Astrocyte of the spinal cord (primary cell): ENCODE results near the gene SMOC1.
A peak's percentile ranks its signal among the peaks of the same experiment; 100 is the strongest.

Source experiments
- DNase-seq: peaks from one replicate; pipeline ENCODE4 v3.0.0; 2011; ENCODE audit warnings: low read depth, low spot score
- H3K4me3 ChIP-seq: 2 replicates; pipeline ENCODE4 v1.5.1; 2011; ENCODE audit warnings: low read depth, mild to moderate bottlenecking, low read length, moderate library complexity
- in situ Hi-C: cut with HindIII; loops from 2 replicates; pipeline ENCODE4 v1.10.0; 2017; ENCODE audit warnings: low sequenced_read_pairs
- TF ChIP-seq, protein P1 (sequence below): IDR thresholded peaks from 2 replicates; pipeline ENCODE4 v1.5.1; 2012; ENCODE audit warnings: low read depth, mild to moderate bottlenecking, low read length, inconsistent platforms

SMOC1 gene

DNA sequence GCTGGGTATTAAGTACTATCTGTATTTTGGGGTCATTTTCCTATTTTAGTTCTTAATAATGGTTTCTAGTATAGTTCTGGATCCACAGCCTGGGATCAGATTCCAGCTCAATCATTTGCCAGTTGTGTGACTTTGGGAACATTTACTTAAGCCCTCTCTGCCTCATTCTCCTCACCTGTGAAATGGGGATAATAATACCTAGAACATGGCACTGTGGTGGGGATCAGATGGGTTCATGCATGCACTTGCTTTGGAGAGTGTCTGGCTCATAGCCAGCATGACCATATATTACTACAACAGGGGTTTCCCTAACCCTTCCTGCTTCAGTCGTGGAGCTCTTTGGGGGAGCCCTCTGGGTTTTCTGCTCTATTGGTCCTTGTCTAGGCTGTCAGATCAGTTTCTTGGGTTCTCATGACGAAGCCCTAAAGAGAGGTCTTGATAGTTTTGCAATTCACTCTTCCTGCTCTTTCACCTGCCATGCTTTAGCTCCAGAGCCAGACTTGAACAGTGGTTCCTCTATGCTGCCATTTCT lies 34.1 kb upstream of the SMOC1 start:
- in situ Hi-C loops = no loop called here
- no peak for DNase-seq
- H3K4me3 ChIP-seq = no peak overlapping the region
- TF ChIP-seq, protein P1, sequence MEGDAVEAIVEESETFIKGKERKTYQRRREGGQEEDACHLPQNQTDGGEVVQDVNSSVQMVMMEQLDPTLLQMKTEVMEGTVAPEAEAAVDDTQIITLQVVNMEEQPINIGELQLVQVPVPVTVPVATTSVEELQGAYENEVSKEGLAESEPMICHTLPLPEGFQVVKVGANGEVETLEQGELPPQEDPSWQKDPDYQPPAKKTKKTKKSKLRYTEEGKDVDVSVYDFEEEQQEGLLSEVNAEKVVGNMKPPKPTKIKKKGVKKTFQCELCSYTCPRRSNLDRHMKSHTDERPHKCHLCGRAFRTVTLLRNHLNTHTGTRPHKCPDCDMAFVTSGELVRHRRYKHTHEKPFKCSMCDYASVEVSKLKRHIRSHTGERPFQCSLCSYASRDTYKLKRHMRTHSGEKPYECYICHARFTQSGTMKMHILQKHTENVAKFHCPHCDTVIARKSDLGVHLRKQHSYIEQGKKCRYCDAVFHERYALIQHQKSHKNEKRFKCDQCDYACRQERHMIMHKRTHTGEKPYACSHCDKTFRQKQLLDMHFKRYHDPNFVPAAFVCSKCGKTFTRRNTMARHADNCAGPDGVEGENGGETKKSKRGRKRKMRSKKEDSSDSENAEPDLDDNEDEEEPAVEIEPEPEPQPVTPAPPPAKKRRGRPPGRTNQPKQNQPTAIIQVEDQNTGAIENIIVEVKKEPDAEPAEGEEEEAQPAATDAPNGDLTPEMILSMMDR = no peak

DNA sequence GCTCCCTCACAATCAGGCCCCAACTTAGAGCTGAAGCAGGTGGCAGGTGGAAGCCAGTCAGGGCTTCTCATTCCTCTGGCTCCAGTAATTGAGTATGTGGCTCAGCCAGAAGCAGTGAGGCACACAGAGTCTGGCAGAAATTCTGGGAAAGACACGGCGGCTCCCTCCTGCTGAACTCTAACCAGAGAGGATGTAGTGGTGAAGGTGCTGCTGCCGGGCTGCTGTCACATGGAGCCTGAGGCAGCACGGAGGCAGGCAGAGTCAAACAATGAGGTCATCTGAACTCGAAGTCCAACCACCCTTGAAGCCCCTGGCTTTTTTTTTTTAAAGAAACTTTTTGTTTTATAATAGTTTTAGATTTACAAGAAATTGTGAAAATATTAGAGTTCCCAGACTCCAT lies 33.4 kb upstream of the SMOC1 start:
- no peak for DNase-seq
- in situ Hi-C loops = no loop called here
- no peak overlapping the region for H3K4me3 ChIP-seq
- TF ChIP-seq, protein P1 = no peak

DNA sequence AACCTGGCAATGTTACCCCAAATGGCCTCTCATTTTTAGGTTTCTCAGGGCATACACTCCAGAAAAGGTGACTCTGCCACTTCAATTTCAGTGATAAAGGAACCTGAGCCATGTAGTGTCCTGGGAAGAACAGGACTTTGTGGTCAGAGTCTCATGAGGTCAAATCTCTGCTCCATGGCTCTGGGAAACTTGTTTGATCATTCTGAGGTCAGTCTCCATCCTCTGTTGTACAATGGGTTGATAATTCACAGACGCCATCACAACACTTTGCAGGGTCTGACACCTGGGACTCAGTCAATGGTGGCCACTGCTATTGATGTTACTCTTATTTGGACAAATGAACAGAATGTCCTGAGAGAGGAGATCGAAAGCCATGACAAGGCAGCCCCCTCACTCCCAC lies 31.1 kb upstream of the SMOC1 start:
- in situ Hi-C loops = no loop called here
- no peak for DNase-seq
- TF ChIP-seq, protein P1 = no peak
- no peak overlapping the region for H3K4me3 ChIP-seq

DNA sequence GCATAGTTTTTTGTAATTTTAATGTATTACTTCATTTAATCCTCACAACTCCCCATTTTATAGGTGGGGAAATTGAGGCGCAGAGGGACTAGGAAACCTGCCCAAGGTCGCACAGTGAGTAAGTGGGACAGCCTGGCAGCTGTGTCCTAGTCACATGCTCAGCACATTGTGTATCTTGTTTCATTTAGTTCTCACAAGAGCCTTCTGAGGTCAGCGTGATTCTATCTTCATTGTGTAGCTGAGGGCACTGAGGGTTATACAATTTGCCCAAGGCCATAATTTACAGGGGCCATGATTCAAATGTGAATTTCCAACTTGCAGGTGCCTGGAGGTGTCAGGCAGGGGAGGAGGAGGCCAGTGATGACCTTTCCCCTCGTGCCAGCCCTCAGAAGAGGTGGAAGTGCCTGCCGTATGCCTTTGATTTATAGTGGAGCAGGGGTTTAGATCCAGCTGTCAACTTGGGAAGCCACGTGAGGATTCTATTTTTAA lies 30.3 kb upstream of the SMOC1 start:
- no peak for DNase-seq
- no peak overlapping the region for H3K4me3 ChIP-seq
- in situ Hi-C loops = no loop called here
- TF ChIP-seq, protein P1 = no peak

DNA sequence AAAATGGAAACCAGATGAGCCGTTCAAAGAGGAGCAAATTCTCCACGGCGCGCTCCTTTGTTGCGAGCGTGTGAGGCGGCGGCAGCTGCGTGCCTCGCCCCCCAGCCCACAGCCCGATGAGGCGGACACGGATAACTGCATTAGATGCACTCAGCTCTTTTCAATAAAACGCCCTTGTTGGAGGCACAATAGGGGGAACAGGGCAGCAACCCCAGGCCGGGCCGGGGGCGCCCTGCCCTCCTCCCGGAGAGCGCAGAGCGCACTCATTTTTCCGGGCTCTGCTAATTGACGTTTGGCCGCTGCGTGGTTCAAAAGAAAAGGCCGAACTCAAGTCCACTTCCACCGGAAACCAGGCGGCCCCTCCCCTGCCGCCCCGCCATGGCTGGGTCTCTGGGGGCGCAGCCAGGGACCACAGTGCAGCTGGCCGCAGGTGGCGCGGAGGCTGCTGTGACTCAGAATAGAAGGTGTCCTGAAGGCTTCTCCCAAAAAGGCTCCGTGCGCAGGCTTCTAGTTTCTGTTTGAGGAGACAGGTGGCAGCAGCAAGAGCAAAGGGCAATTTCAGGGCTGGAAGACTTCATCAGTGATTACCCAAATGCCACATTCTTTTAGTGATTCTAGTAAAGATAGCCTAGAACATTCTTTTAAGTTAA lies 29.0 kb upstream of the SMOC1 start:
- peak; percentile 3 for DNase-seq
- TF ChIP-seq, protein P1 = no peak
- peak overlapping the region; percentile 27 for H3K4me3 ChIP-seq
- in situ Hi-C loops = no loop called here

DNA sequence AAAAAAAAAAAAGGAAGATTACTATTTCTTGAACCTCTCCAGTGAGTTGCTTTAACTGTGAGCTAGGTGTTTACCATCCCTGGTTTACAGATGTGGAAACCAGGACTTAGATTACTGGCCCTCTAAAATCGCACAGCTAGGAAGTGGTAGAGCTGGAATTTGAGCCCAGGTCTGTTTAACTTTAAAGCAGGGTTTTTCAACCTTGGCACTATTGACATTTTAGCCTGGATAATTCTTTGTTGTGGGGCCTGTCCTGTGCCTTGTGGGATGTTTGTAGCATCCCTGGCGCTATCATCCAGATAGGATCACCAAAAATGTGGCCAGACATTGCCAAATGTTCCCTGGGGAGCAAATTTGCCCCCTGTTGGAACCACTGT lies 28.5 kb upstream of the SMOC1 start:
- TF ChIP-seq, protein P1 = no peak
- H3K4me3 ChIP-seq = no peak overlapping the region
- DNase-seq = no peak
- in situ Hi-C loops = no loop called here
